HTERT RPE-1 (cell line): ENCODE data around the gene LINC00632.

ENCODE experiments used
- in situ Hi-C: fragments of 300-500 bp; cut with MboI; formaldehyde crosslinking; loops from 4 replicates; pipeline ENCODE4 v1.14.3; 2020; ENCODE audit warnings: low sequenced_read_pairs

The LINC00632 gene

GRCh38 chrX:140764401-140764919, 54.9 kb downstream of the LINC00632 start:
- in situ Hi-C loops, result no loop called here

- in situ Hi-C loops, result no loop called here
Observed at GRCh38 chrX:140765043-140765784, 55.7 kb downstream of the LINC00632 start.

GRCh38 chrX:140766024-140766611, 56.6 kb downstream of the LINC00632 start:
- in situ Hi-C loops, result no loop called here

GRCh38 chrX:140767646-140768045, 58.1 kb downstream of the LINC00632 start:
- in situ Hi-C loops, result no loop called here

DNA sequence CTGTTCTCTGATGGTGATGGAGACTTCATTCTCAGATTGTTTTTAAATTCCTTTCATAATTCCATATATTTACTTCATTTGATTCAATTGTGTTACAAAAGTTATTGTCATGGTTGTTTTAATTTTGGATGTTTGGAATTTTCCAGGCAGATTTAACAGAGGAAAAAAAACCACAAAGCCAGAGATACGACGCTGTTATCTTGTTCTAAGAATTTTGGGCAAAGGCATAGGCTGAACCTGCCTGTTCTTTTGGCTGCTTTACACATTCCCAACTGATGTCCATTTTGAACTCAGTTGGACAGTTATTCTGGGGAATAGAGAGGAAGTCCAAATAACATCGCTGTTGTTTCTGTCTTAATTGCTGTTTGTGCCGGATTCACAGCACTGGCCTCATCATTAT, 65.7 kb downstream of the LINC00632 start:
- in situ Hi-C loops, result no loop called here

GRCh38 chrX:140776320-140776719, 66.8 kb downstream of the LINC00632 start:
- in situ Hi-C loops, result no loop called here

DNA sequence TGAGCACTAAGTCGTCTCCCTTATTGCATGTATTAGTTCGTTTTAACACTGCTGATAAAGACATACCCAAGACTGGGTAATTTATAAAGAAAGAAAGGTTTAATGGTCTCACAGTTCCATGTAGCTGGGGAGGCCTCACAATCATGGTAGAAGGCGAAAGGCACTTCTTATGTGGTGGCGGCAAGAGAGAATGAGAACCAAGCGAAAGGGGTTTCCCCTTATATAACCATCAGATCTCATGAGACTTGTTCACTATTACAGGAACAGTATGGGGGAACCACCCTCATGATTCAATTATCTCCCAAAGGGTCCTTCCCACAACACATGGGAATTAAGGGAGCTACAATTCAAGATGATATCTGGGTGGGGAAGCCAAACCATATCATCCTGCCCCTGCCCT, 85.1 kb downstream of the LINC00632 start:
- in situ Hi-C loops, result no loop called here

GRCh38 chrX:140799216-140799615, 89.7 kb downstream of the LINC00632 start:
- in situ Hi-C loops, result no loop called here

DNA sequence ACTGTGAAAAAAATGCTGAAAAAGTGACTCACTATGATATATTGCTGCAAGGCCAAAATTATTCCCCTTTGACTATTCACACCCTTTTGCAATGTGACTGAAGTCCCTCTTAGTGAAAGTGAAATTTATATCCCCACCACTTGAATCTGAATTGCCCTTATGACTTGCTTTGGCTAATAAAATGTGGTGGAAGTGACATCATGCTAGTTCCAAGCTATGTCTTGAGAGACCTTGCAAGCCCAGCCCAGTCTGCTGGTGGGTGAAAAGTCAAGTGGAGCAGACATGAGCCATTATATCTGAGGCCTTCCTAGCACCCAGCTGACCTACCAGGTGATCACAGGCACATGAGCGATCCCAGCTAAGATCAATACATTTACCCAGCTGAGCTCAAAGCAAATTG, 94.7 kb downstream of the LINC00632 start:
- in situ Hi-C loops, result no loop called here

DNA sequence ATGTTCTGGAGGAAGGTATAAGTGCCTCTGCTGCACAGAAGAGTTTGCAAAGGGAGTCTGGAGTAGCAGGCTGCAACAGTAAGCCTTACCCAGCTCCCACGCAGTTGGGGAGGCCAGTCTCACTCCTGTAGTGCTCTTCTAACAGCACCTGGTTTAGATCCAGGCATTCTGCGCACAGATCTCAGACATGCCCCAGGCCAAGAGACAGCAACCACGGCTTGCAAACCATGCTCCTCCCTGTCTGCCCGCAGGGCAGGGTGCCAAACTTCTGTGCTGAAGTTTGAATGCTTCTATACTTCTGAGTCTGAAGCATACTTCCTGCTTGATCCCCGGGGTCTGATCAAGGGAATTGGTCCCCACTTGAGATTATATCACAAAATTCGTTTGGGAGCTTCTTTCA, 106.3 kb downstream of the LINC00632 start:
- in situ Hi-C loops, result no loop called here

DNA sequence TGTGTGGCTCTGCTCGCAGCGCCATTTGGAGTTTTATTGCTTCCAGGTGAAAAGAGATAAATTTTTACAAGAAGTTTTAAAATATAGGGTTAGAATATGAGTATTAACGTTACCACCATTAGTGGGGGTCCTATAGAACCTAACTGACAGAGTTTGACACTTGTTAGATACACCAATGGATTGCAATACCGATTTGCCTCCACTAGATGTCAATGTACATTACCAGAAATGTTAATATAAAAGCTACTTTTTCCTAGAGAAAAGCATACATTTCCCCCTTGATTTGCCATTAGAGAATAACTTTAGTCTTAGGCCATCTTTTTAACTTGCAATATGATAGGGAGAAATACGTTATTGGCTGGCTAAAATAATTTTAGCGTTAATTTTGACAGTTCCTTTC, 108.4 kb downstream of the LINC00632 start:
- in situ Hi-C loops, result no loop called here

DNA sequence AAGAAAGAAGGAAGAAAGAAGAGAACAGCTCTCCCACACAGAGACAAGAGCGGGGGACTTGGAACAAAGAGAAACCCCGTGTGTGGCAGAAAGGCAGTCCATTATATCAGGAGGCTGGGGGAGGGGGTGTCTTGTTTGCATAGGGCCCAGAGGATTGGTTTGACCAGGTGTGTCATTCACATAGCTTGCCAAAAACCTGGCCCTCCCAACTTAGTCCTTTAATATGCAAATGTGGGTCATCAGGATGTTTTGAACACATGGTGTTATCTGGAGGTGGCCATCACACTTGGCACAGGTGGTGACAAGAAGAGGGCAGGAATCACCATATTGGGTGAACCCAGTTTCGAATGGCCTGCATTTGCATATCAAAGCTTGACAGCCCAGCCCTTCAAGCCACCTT, 111.7 kb downstream of the LINC00632 start:
- in situ Hi-C loops, result no loop called here

DNA sequence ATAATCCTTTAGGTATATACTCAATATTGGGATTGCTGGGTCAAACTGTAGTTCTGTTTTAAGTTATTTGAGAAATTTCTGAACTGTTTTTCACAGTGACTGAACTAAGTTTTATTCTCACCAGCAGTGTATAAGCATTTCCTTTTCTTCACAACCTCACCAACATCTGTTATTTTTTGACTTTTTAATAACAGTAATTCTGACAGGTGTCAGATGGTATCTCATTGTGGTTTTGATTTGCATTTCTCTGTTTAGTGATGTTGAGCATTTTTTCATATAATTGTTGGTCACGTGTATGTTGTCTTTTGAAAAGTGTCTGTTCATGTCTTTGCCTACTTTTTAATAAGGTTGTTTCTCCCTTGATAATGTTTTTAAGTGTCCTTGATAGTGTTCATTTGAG, 112.6 kb downstream of the LINC00632 start:
- in situ Hi-C loops, result no loop called here

DNA sequence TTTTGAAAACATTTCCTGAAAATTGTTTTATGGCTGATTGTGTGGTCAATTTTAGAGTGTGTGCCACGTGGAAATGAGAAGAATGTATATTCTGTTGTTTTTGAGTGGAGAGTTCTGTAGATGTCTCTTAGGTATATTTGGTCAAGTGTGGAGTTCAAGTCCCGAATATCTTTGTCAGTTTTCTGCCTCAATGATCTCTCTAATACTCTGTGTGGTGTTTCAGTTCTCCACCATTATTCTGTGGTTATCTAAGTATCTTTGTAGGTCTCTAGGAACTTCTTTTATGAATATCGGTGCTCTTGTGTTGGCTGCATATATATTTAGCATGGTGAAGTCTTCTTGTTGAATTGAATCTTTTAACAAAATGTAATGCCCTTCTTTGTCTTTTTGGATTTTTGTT, 113.3 kb downstream of the LINC00632 start:
- in situ Hi-C loops, result no loop called here

- in situ Hi-C loops, result no loop called here
Observed at GRCh38 chrX:140836874-140837273, 127.3 kb downstream of the LINC00632 start.
